Measurements from ENCODE around the gene OAS2.

DNA sequence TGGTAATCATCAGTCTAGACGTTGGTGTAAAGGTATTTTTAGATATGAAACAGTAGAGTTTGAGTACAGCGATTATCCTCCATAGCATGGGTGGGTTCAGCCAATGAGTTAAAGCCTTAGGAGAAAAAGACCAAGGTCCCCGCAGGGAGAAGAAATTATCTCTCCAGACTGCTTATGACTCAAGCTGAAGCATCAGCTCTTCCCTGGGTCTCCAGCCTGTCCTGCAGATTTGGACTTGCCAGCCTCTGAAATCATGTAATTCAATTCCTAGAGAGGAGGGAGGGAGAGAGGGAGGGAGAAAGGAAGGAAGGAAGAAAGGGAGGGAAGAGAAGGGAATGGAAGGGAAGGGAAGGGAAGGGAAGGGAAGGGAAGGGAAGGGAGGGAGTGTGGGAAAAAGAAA, 66.2 kb downstream of the OAS2 start:
- TF ChIP-seq CTCF (IDR thresholded peaks at IDR 0.05; ENCODE audit: poor library complexity): no peak
- TF ChIP-seq EZH2phosphoT487 (IDR thresholded peaks at IDR 0.05; ENCODE audit: low read depth, severe bottlenecking, unreplicated experiment): no peak
- no peak for TF ChIP-seq EZH2 (IDR thresholded peaks at IDR 0.05; ENCODE audit: borderline replicate concordance)

Data from hepatocyte (in vitro differentiated cells).